Measurements from ENCODE around the gene KRTAP5-3.

Gene KRTAP5-3

GRCh38 chr11:1643146-1643690 lies 35.0 kb upstream of the KRTAP5-3 start:
- no peak for DNase-seq (ENCODE audit: low read depth in 2 of 2)

- no peak for DNase-seq (ENCODE audit: low read depth in 2 of 2)
Measured at GRCh38 chr11:1642288-1643145, 34.3 kb upstream of the KRTAP5-3 start.

GRCh38 chr11:1641096-1641495 lies 32.8 kb upstream of the KRTAP5-3 start:
- DNase-seq (ENCODE audit: low read depth in 2 of 2) = no peak

- DNase-seq (ENCODE audit: low read depth in 2 of 2) = no peak
Measured at GRCh38 chr11:1640076-1640946, 32.0 kb upstream of the KRTAP5-3 start.

- no peak for DNase-seq (ENCODE audit: low read depth in 2 of 2)
Measured at GRCh38 chr11:1639666-1640065, 31.4 kb upstream of the KRTAP5-3 start.

GRCh38 chr11:1639102-1639620 lies 30.9 kb upstream of the KRTAP5-3 start:
- no peak for DNase-seq (ENCODE audit: low read depth in 2 of 2)

- DNase-seq (ENCODE audit: low read depth in 2 of 2) = no peak
Measured at GRCh38 chr11:1638344-1638743, 30.1 kb upstream of the KRTAP5-3 start.

- DNase-seq (ENCODE audit: low read depth in 2 of 2) = no peak
Measured at GRCh38 chr11:1637628-1638027, 29.4 kb upstream of the KRTAP5-3 start.

- no peak for DNase-seq (ENCODE audit: low read depth in 2 of 2)
Measured at GRCh38 chr11:1636291-1636950, 28.2 kb upstream of the KRTAP5-3 start.

GRCh38 chr11:1633864-1634263 lies 25.6 kb upstream of the KRTAP5-3 start:
- DNase-seq (ENCODE audit: low read depth in 2 of 2) = no peak

- DNase-seq (ENCODE audit: low read depth in 2 of 2) = no peak
Measured at GRCh38 chr11:1632053-1632714, 23.9 kb upstream of the KRTAP5-3 start.

GRCh38 chr11:1631066-1631568 lies 22.9 kb upstream of the KRTAP5-3 start:
- no peak for DNase-seq (ENCODE audit: low read depth in 2 of 2)

GRCh38 chr11:1630271-1630670 lies 22.0 kb upstream of the KRTAP5-3 start:
- DNase-seq (ENCODE audit: low read depth in 2 of 2) = no peak

- DNase-seq (ENCODE audit: low read depth in 2 of 2) = no peak
Measured at GRCh38 chr11:1629326-1630185, 21.3 kb upstream of the KRTAP5-3 start, which contains the start of gene KRTAP5-5. KRTAP5-5 (plus strand) TSS chr11:1629775; CDS start chr11:1629841, 66 bp downstream.

GRCh38 chr11:1628506-1629325 lies 20.5 kb upstream of the KRTAP5-3 start:
- DNase-seq (ENCODE audit: low read depth in 2 of 2) = peak; percentile 20 to 37

GRCh38 chr11:1625541-1625940 lies 17.3 kb upstream of the KRTAP5-3 start:
- no peak for DNase-seq (ENCODE audit: low read depth in 2 of 2)

GRCh38 chr11:1624621-1625020 lies 16.4 kb upstream of the KRTAP5-3 start:
- DNase-seq (ENCODE audit: low read depth in 2 of 2) = no peak

GRCh38 chr11:1623716-1624115 lies 15.5 kb upstream of the KRTAP5-3 start:
- DNase-seq (ENCODE audit: low read depth in 2 of 2) = no peak

- no peak for DNase-seq (ENCODE audit: low read depth in 2 of 2)
Measured at GRCh38 chr11:1622086-1622485, 13.8 kb upstream of the KRTAP5-3 start, which contains the start of gene KRTAP5-4. KRTAP5-4 (minus strand) TSS chr11:1622138; CDS start chr11:1622093, 45 bp downstream.

All from stimulated activated CD8-positive, alpha-beta memory T cell treated with anti-CD3 and anti-CD28 coated beads, Interleukin-7, amount 100 ng/mL, for 4 hours (primary cell).